Activated naive CD4-positive, alpha-beta T cell treated with anti-CD3 and anti-CD28 coated beads, Interleukin-2, amount 10 ng/mL, durations not matched to agents 7 days and 5 days (primary cell): Measurements from ENCODE around the gene RTKN2.

Experiments
- CTCF ChIA-PET: fragments of 350-600 bp; sonication (Branson Sonifier 250); formaldehyde crosslinking; loops from one replicate; lab custom pipeline; 2021; ENCODE audit warnings: antibody characterized with exemption; lab: Charles Lee
- DNase-seq: peaks from one replicate; pipeline ENCODE4 v3.0.0-alpha.2; 2020
- H3K27ac Mint-ChIP-seq: one replicate; pipeline ENCODE4 v1.8.0; 2021; ENCODE audit warnings: mild to moderate bottlenecking, moderate library complexity, mixed read lengths
- H3K27me3 Mint-ChIP-seq: one replicate; pipeline ENCODE4 v1.8.0; 2021; ENCODE audit warnings: mild to moderate bottlenecking, mixed read lengths
- H3K36me3 Mint-ChIP-seq: one replicate; pipeline ENCODE4 v1.8.0; 2021; ENCODE audit warnings: mixed read lengths
- H3K4me1 Mint-ChIP-seq: one replicate; pipeline ENCODE4 v1.8.0; 2021; ENCODE audit warnings: mixed read lengths
- H3K4me3 Mint-ChIP-seq: one replicate; pipeline ENCODE4 v1.8.0; 2021; ENCODE audit warnings: mild to moderate bottlenecking, moderate library complexity, mixed read lengths
- H3K9me3 Mint-ChIP-seq: one replicate; pipeline ENCODE4 v1.8.0; 2021; ENCODE audit warnings: mixed read lengths

Gene RTKN2

GRCh38 chr10:62270020-62270419 is 1.4 kb upstream of the RTKN2 start:
- DNase-seq, result no peak
- peaks cover 41% of the 10 kb centered on the region for H3K27me3 Mint-ChIP-seq
- H3K27ac Mint-ChIP-seq, result no peak overlapping the region
- H3K9me3 Mint-ChIP-seq, result no peaks in the 10 kb centered on the region
- CTCF ChIA-PET, result interaction anchor here (0.7 kb wide), 1 partner anchor 25 kb away, joined by 3 read pairs; no protein-coding TSS in a partner anchor
- no peaks in the 10 kb centered on the region for H3K36me3 Mint-ChIP-seq
- peak overlapping the region; percentile 82 for H3K4me3 Mint-ChIP-seq
- H3K4me1 Mint-ChIP-seq, result peaks cover 34% of the 10 kb centered on the region

- CTCF ChIA-PET, result no interaction called here
- Mint-ChIP-seq H3K4me3 (peak overlapping the region; percentile 82), H3K36me3 (no peaks in the 10 kb centered on the region), H3K27me3 (peaks cover 28% of the 10 kb centered on the region), H3K4me1 (peaks cover 42% of the 10 kb centered on the region), H3K9me3 (no peaks in the 10 kb centered on the region), H3K27ac (peak overlapping the region; percentile 12)
- no peak for DNase-seq
These were observed 631 bp downstream of the RTKN2 start for GRCh38 chr10:62268027-62268398.

GRCh38 chr10:62266611-62267010 is 2.0 kb downstream of the RTKN2 start:
- Mint-ChIP-seq H3K36me3 (peaks cover 4% of the 10 kb centered on the region), H3K4me1 (peaks cover 42% of the 10 kb centered on the region), H3K27ac (no peak overlapping the region), H3K27me3 (peaks cover 24% of the 10 kb centered on the region), H3K4me3 (no peak overlapping the region), H3K9me3 (no peaks in the 10 kb centered on the region)
- CTCF ChIA-PET, result interaction anchor here (1.0 to 1.8 kb wide), 3 partner anchors 333 to 818 kb away, joined by 3 to 4 read pairs (median 3); no protein-coding TSS in a partner anchor
- no peak for DNase-seq

GRCh38 chr10:62266147-62266546 is 2.5 kb downstream of the RTKN2 start:
- Mint-ChIP-seq H3K9me3 (no peaks in the 10 kb centered on the region), H3K4me1 (peaks cover 42% of the 10 kb centered on the region), H3K27me3 (peaks cover 24% of the 10 kb centered on the region), H3K27ac (no peak overlapping the region), H3K36me3 (peaks cover 5% of the 10 kb centered on the region), H3K4me3 (no peak overlapping the region)
- DNase-seq, result no peak
- CTCF ChIA-PET, result interaction anchor here (1.0 to 2.1 kb wide), 6 partner anchors 21 to 818 kb away, joined by 3 to 11 read pairs (median 4); no protein-coding TSS in a partner anchor

- H3K4me3 Mint-ChIP-seq, result no peak overlapping the region
- no peaks in the 10 kb centered on the region for H3K9me3 Mint-ChIP-seq
- peaks cover 7% of the 10 kb centered on the region for H3K36me3 Mint-ChIP-seq
- H3K27ac Mint-ChIP-seq, result no peak overlapping the region
- H3K27me3 Mint-ChIP-seq, result peaks cover 20% of the 10 kb centered on the region
- DNase-seq, result no peak
- CTCF ChIA-PET, result interaction anchor here (0.6 to 2.1 kb wide), 19 partner anchors 9 to 895 kb away, joined by 3 to 11 read pairs (median 4); no protein-coding TSS in a partner anchor
- H3K4me1 Mint-ChIP-seq, result peaks cover 41% of the 10 kb centered on the region
These were observed 3.8 kb downstream of the RTKN2 start for GRCh38 chr10:62264702-62265436.

GRCh38 chr10:62264126-62264525 is 4.5 kb downstream of the RTKN2 start:
- CTCF ChIA-PET, result interaction anchor here (0.8 to 2.1 kb wide), 11 partner anchors 9 to 263 kb away, joined by 3 to 11 read pairs (median 4); no protein-coding TSS in a partner anchor

GRCh38 chr10:62261666-62262065 is 7.0 kb downstream of the RTKN2 start:
- H3K9me3 Mint-ChIP-seq, result no peaks in the 10 kb centered on the region
- CTCF ChIA-PET, result interaction anchor here (1.4 to 2.2 kb wide), 2 partner anchors 9 to 14 kb away, joined by 3 to 12 read pairs; no protein-coding TSS in a partner anchor
- no peak for DNase-seq
- H3K4me1 Mint-ChIP-seq, result peaks cover 20% of the 10 kb centered on the region
- H3K36me3 Mint-ChIP-seq, result peaks cover 14% of the 10 kb centered on the region
- H3K27me3 Mint-ChIP-seq, result no peaks in the 10 kb centered on the region
- no peak overlapping the region for H3K4me3 Mint-ChIP-seq
- no peak overlapping the region for H3K27ac Mint-ChIP-seq

More at GRCh38 chr10:62264126-62264525, 4.5 kb downstream of the RTKN2 start:
- no peak for DNase-seq
- Mint-ChIP-seq H3K27ac (no peak overlapping the region), H3K4me1 (peaks cover 36% of the 10 kb centered on the region), H3K27me3 (peaks cover 14% of the 10 kb centered on the region), H3K36me3 (peaks cover 11% of the 10 kb centered on the region), H3K4me3 (no peak overlapping the region), H3K9me3 (no peaks in the 10 kb centered on the region)

- no peak overlapping the region for H3K27ac Mint-ChIP-seq
- CTCF ChIA-PET, result no interaction called here
- peaks cover 19% of the 10 kb centered on the region for H3K36me3 Mint-ChIP-seq
- H3K4me1 Mint-ChIP-seq, result peaks cover 8% of the 10 kb centered on the region
- no peaks in the 10 kb centered on the region for H3K27me3 Mint-ChIP-seq
- DNase-seq, result no peak
- H3K4me3 Mint-ChIP-seq, result no peak overlapping the region
- no peaks in the 10 kb centered on the region for H3K9me3 Mint-ChIP-seq
These were observed 8.6 kb downstream of the RTKN2 start for GRCh38 chr10:62259998-62260397.

GRCh38 chr10:62259456-62259855 is 9.2 kb downstream of the RTKN2 start:
- Mint-ChIP-seq H3K4me1 (peaks cover 4% of the 10 kb centered on the region), H3K9me3 (no peaks in the 10 kb centered on the region), H3K36me3 (peaks cover 21% of the 10 kb centered on the region), H3K27me3 (no peaks in the 10 kb centered on the region), H3K4me3 (no peak overlapping the region), H3K27ac (no peak overlapping the region)
- DNase-seq, result no peak
- CTCF ChIA-PET, result no interaction called here

- peaks cover 4% of the 10 kb centered on the region for H3K9me3 Mint-ChIP-seq
- DNase-seq, result no peak
- no peak overlapping the region for H3K4me3 Mint-ChIP-seq
- peaks cover 26% of the 10 kb centered on the region for H3K36me3 Mint-ChIP-seq
- H3K4me1 Mint-ChIP-seq, result peaks cover 2% of the 10 kb centered on the region
- CTCF ChIA-PET, result no interaction called here
- H3K27me3 Mint-ChIP-seq, result no peaks in the 10 kb centered on the region
- H3K27ac Mint-ChIP-seq, result no peak overlapping the region
These were observed 9.7 kb downstream of the RTKN2 start for GRCh38 chr10:62258926-62259325.

- Mint-ChIP-seq H3K36me3 (peaks cover 23% of the 10 kb centered on the region), H3K27ac (no peak overlapping the region), H3K4me3 (no peak overlapping the region), H3K9me3 (peaks cover 4% of the 10 kb centered on the region), H3K4me1 (peaks cover 7% of the 10 kb centered on the region), H3K27me3 (no peaks in the 10 kb centered on the region)
- CTCF ChIA-PET, result interaction anchor here (1.0 to 1.7 kb wide), 2 partner anchors 11 to 12 kb away, joined by 3 to 6 read pairs; no protein-coding TSS in a partner anchor
- no peak for DNase-seq
These were observed 14.9 kb downstream of the RTKN2 start for GRCh38 chr10:62253704-62254103.

- peaks cover 23% of the 10 kb centered on the region for H3K36me3 Mint-ChIP-seq
- no peak overlapping the region for H3K27ac Mint-ChIP-seq
- H3K4me3 Mint-ChIP-seq, result no peak overlapping the region
- peaks cover 4% of the 10 kb centered on the region for H3K9me3 Mint-ChIP-seq
- peaks cover 7% of the 10 kb centered on the region for H3K4me1 Mint-ChIP-seq
- no peaks in the 10 kb centered on the region for H3K27me3 Mint-ChIP-seq
- CTCF ChIA-PET, result interaction anchor here (1.1 kb wide), 1 partner anchor 10 kb away, joined by 3 read pairs; no protein-coding TSS in a partner anchor
- DNase-seq, result no peak
These were observed 16.6 kb downstream of the RTKN2 start for GRCh38 chr10:62252051-62252450.

- Mint-ChIP-seq H3K4me1 (peaks cover 8% of the 10 kb centered on the region), H3K4me3 (no peak overlapping the region), H3K36me3 (peaks cover 18% of the 10 kb centered on the region), H3K27me3 (no peaks in the 10 kb centered on the region), H3K27ac (no peak overlapping the region), H3K9me3 (peaks cover 4% of the 10 kb centered on the region)
- no peak for DNase-seq
- CTCF ChIA-PET, result interaction anchor here (1.3 kb wide), 1 partner anchor 213 kb away, joined by 3 read pairs; no protein-coding TSS in a partner anchor
These were observed 17.9 kb downstream of the RTKN2 start for GRCh38 chr10:62250594-62251198.

- peaks cover 15% of the 10 kb centered on the region for H3K4me1 Mint-ChIP-seq
- peaks cover 4% of the 10 kb centered on the region for H3K9me3 Mint-ChIP-seq
- H3K4me3 Mint-ChIP-seq, result no peak overlapping the region
- no peaks in the 10 kb centered on the region for H3K27me3 Mint-ChIP-seq
- CTCF ChIA-PET, result interaction anchor here (1.3 to 2.1 kb wide), 3 partner anchors 187 to 212 kb away, joined by 3 to 7 read pairs (median 5); no protein-coding TSS in a partner anchor
- H3K27ac Mint-ChIP-seq, result no peak overlapping the region
- no peak for DNase-seq
- peaks cover 17% of the 10 kb centered on the region for H3K36me3 Mint-ChIP-seq
These were observed 18.7 kb downstream of the RTKN2 start for GRCh38 chr10:62249957-62250356.
